GM18861 (cell line): ENCODE results near the gene SLC29A2.
A peak's percentile ranks its signal among the peaks of the same experiment; 100 is the strongest.

Experiments
- ATAC-seq: cut with Tn5 transposase; IDR thresholded peaks from one replicate; pipeline ENCODE4 v1.9.1; 2021; ENCODE audit not compliant: unreplicated experiment

The SLC29A2 gene

GRCh38 chr11:66335531-66336233 lies 35.9 kb downstream of the SLC29A2 start:
- ATAC-seq, result no peak

GRCh38 chr11:66334605-66335442 lies 36.7 kb downstream of the SLC29A2 start:
- no peak for ATAC-seq

- ATAC-seq, result no peak
Measured at GRCh38 chr11:66333896-66334604, 37.5 kb downstream of the SLC29A2 start.

- ATAC-seq, result no peak
Measured at GRCh38 chr11:66333220-66333877, 38.2 kb downstream of the SLC29A2 start.

- ATAC-seq, result no peak
Measured at GRCh38 chr11:66332371-66333219, 39.0 kb downstream of the SLC29A2 start.

GRCh38 chr11:66331542-66332370 lies 39.8 kb downstream of the SLC29A2 start:
- no peak for ATAC-seq

- no peak for ATAC-seq
Measured at GRCh38 chr11:66330931-66331330, 40.6 kb downstream of the SLC29A2 start.

- ATAC-seq, result no peak
Measured at GRCh38 chr11:66329165-66329673, 42.3 kb downstream of the SLC29A2 start.

- ATAC-seq, result peak; percentile 52
Measured at GRCh38 chr11:66328302-66329144, 43.0 kb downstream of the SLC29A2 start.

- ATAC-seq, result no peak
Measured at GRCh38 chr11:66328031-66328301, 43.6 kb downstream of the SLC29A2 start.

GRCh38 chr11:66327171-66328030 lies 44.2 kb downstream of the SLC29A2 start:
- ATAC-seq, result no peak

- ATAC-seq, result no peak
Measured at GRCh38 chr11:66326261-66327111, 45.1 kb downstream of the SLC29A2 start.

GRCh38 chr11:66325263-66325671 lies 46.3 kb downstream of the SLC29A2 start:
- ATAC-seq, result no peak

GRCh38 chr11:66324664-66325063 lies 46.9 kb downstream of the SLC29A2 start:
- no peak for ATAC-seq

GRCh38 chr11:66323684-66324083 lies 47.9 kb downstream of the SLC29A2 start:
- no peak for ATAC-seq

- no peak for ATAC-seq
Measured at GRCh38 chr11:66322732-66323427, 48.7 kb downstream of the SLC29A2 start.
